ENCODE results near the gene GALT.

Gene GALT

DNA sequence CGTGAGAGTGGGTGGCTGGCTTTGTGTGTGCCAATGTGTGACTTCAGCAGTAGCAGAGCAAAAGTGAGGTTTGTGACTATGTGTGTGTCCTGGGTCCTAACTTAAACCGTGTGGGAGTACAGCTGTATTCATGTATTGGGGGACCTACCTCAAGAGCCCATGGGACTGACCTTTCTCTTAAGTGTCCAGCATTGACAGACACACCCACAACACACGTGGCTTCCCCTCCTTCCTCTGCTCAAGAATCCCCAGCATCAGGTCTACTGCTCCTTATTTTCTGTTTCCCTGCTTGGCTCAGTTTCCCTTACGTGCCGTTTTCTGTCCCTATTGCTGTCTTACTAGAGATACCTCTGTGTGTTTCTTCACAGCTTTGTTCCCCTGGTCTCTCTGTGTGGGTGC, 6.1 kb downstream of the GALT start:
- no peak for DNase-seq

DNA sequence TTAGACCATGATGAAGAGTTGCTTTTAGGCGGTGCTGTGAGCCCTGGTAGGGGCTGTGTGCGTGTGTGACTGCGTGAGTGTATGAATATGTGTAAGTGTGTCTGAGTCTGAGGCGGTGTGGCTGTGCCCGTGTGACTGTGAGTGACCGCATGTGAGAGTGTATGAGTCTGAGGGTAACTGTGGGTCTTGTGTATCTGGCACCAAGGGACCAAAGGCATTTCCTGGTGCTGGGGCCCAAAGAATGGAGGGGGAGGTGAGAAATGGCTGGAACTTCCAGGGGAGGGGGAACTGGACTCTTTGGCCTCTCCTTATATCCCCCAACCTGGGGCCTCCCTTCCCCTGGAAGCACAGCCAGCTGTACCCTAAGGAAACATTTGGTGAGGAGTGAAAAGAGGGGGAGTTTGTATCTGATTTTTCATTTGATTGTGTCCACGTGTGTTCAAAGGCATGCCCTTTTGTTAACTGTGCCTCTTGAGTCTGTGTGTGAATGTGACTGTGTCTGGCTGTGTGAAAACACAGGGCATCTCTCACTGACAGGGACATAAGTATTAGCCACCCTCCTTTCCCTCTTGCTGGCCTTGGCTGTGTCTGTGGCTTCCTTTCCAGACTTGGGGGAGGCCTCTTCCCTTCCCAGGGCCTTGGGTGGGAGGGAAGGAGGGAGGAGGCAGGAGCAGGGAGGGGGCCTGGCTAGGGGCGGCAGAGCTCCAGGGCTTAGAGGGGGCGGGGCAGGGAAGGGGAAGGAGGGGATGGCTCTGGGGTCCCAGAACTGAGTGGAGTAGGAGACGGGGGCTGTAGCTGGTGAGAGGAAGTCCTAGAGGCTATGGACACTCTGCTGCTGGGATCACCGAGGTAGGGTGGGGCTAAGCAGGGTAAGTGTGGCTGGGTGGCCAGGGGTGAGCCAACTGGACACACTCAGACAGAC, 6.9 kb downstream of the GALT start:
- DNase-seq, result peak in 1 of 2 donors; percentile 5

DNA sequence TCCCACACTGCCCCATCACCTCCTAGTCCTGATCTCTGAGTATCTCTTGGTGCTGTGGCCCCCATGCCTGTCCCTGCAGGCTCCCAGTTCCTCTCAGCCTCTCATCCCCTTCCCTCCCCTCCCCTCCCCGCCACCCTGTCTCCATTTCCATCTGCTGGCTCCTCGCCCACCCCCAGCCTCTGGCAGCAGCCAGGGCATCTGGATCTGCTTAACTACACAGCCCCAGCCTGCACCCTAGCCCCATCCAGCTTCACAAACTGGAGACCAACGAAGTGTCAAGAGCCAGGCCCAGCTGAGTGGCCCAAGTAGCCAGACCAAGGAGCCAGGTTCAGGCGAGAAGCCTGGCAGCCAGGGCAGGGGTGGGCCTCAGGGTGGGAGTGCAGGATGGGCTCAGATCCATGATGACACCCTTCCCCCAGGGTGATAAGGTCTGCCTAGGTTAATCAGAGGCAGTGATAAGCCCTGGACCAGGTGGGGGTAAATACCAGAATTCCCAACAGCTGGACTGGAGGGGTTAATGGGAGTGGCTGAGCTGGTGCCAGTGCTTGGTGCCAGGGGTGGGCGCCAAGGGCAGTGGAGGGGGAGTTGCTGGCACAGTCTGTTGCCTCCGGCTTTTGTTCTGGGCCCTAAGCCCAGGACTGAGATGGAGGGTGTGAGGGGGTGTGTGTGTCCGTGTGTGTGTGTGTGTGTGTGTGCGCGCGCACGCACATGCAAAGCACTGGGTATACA, 8.0 kb downstream of the GALT start:
- peak; percentile 61 to 70 for DNase-seq

DNA sequence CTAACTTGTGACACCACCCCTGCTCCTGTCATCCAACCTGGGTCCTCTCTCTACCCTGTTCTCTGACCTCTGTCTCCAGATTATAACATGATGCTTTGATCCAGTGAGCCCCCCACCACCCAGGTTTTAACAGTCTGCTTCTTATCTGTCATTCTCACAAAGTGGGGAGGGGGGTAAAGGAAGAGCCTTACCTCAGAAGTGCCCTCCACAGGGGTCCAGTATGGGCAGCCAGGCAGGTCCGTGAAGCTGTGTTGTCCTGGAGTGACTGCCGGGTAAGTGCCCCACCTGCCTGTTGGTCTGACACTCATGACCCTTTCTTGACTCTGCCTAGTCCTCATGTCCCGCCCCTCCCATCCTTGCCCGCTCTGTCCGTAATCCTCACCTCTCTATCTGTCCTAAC, 8.9 kb downstream of the GALT start:
- no peak for DNase-seq

DNA sequence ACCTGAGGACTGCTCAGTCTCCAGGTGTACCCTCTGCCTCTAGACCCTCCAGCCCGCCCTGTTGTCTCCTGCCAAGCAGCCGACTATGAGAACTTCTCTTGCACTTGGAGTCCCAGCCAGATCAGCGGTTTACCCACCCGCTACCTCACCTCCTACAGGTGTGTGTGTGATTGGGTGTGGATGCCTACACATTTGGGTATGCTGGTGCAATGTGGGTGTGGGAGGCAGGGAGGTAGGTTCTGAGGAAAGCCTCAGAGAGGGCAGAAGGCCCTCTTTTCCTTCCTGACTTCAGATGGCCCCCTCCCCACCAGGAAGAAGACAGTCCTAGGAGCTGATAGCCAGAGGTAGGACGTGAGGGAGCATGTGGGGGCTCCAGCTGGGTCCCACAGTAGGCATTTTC, 10.5 kb downstream of the GALT start:
- no peak for DNase-seq

DNA sequence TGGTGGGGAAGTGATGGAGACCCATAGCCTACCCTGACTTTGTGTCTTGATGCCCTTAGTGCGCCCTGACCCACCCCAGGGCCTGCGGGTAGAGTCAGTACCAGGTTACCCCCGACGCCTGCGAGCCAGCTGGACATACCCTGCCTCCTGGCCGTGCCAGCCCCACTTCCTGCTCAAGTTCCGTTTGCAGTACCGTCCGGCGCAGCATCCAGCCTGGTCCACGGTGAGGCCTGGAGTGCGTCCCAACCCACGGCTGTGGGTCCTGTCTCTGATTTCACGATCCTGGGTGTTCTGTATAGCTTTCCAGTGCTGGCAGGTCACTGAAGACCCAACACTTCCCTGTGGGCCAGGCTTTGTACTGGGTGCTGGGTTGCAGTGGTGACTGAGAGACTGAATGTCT, 12.0 kb downstream of the GALT start:
- no peak for DNase-seq

DNA sequence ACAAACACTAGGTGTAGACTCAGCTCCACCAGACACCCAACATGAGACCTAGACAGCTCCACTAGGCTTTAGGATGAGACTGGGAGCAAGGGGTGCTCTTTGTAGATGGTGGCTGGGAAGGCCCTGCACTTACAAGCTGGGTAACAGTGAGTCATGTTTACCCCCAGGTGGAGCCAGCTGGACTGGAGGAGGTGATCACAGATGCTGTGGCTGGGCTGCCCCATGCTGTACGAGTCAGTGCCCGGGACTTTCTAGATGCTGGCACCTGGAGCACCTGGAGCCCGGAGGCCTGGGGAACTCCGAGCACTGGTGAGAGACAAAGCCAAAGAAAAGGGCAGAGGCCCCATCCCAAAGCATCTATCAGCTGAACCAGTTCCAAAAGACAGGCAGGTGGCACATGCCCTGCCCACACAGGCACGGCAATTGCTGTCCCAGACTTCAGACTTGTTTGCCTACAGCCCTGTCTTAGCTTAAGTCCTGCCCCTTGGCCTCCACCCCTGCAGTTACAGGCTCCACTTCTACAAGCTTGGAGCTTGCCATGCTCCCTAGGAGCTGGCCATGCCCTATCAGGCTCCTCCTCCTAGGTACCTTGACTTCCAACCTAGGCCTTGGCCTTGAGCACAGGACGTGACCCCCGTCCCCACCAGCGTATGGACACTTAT, 13.2 kb downstream of the GALT start:
- no peak for DNase-seq

DNA sequence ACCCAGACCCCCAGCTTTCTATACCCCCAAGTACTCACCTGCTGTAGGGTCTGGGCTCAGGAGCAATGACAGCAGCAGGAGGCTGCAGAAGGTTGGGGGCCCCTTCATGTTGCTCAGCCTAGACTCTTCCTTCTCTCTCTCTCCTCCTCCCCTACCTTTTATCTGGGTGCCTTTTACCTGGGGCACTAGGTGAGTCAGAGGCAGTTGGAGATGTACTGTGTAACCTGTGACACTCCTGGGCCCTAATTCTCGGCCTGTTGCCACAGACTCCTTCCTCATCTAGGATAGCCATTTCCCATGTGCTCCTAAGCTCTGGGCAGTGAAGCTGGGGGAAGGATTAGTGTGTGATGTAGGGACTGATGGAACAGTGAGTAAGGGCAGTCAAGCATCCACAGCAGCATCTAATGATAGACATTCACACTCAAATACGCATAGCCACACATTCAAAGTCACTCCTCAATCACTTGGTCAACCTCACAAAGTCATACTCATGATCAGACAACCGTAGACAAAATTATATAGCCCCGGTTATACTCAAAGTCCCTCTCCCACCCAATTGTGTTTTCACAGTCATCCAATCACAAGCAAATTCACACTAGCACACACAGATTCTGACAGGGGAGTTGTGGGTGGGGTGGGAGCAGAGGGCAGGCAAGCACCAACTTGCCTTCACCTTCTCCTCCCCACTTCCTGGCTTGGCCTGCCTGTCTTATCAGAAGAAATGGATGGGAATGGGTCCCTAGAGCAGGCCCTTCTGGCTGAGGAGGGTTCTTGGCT, 16.2 kb downstream of the GALT start, which contains the start of gene CCL27:
Gene CCL27, minus strand, starts transcription at position 132 of the 777 bp plus-strand sequence. Its CDS starts 24 bp downstream, at position 108.
- DNase-seq, result no peak

DNA sequence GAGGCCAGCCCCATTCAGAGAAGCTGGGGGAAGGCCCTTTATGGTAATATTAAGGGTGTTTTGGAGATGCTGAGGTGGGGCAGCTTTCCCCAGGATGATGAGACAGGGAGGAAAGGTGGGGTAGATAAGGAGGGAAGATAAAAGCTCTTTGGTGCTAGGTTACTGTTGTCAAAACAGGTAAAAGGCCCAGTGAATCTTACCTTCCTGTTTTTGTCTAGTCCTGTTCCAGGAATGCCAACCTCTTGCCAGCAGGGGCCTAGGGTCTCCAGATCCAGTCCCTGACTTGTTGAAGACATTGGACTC, 16.8 kb downstream of the GALT start:
- no peak for DNase-seq

DNA sequence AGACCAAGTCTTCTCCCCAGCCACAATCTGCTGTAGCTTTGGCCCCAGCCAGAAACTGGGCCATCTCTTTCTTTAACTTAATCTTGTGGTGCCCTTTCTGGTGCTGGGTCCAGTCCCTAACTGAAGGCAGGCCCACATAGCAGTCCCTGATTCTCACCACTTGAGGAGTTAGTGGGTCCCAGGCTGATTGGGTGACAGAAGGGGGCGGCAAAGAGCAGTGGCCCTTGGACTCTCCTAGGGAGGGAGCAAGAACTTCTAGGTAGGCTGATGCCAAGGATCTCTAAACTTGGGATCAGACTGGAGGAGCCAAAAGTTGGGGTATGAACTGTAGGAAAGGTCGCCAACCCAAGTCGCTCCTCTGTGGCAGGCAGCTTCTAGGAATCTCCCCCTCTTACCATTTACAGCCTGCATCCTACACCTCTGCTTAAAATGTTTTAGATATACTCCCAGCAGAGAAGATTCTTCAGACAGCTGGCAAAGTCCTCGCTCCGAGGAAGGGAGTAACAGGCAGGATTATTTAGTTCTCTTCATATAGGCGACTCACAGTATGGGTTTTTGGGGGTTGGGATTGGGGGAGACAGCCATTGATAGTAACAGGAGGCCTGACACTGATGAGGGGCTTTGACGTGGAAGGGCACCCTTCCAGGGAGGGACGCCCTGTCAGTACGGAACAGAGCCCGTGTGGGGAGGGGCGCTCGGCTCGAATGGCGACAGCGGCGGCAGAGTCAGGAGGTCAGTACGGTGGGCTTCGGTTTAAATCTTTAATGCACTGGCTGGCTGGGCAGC, 18.0 kb downstream of the GALT start:
- DNase-seq, result peak; percentile 26 to 71

DNA sequence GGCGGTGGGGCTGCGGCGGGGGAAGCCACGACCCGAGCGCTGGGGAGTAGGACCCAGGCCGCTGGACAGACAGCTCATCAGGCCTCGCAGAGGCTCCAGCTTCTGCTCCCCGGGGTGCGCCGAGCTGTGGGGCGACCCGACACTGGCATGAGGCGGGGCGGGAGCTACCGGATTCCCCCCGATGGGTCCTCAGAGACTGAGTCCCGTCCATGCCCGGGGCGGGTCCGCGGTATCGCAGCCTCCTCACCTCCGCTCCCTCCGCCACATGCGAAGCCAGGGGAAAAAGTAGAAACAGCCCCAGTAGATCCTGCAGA, 18.5 kb downstream of the GALT start:
- DNase-seq, result no peak

DNA sequence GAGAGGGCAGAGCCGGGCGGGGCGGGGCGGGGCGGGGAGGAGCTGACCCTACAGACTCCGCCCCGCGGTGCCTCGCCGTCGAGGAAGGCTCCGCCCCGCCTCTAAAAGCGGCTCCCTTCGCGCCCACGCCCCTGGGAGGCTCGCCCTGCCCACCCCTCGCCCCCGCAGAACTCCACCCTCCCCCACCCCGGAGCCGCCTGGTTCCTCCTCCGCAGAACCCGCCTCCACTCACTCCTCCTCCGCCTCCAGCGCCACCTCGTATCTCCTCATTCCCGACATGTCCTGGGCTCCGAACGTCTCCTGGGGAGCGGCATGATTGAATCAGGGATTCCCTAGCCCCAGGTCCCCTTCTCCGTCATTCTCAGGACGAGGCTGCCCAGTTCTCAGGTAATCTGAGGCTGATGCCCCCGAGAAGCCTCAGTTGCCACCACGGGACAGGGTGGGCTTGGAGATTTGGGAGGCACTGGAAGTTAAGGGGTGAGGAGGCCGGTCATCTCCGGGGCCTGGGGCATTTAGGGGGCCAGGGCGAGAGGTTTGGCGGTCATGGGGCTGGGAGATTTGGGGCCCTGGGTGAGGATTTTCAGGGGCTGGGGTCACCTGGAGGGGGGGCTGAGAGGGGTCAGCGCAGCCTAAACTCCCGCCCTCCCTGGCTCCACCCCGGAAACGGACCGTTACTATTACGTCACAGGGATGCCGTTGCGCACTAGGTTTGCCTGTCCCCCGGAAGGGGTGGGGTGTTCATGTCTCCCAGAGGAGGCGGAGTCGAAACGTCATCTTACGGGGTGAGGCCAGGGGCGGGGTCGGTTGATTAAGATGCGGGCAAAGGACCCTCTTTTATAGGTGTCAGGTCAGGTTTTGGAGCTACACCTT, 19.1 kb downstream of the GALT start:
- peak; percentile 89 to 92 for DNase-seq

DNA sequence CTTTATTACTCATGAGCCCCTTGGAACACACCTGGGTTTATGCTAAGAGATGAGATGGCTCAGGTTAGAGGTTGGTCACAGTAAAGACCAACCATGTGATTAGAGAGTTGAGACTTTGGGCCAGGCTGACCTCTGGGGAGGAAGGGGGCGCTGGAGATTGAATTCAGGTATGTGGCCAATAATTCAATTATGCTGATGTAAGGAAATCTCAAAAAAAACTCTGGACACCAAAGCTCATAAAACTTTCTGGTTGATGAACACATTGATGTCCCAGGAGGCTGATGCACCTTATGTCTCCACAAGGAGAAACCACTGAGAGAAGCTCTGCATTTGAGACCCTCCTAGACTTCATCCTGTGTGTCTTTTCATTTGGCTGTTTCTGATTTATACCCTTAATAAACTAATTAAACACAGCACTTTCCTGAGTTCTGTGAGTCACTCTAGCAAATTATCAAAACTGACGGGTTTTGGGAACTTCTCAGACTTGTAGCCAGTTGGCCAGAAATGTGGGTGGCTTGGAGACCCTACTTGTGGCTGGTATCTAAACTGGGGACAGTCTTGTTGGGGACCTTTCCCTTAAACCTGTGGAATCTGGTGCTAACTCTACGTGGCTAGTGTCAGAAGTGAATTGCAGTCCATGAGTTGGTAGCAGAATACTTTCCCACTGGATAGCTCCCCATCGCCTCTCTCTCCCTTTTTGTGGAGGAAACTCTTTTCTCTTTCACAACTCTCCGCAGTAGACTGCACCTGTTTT, 23.5 kb downstream of the GALT start:
- DNase-seq, result no peak

DNA sequence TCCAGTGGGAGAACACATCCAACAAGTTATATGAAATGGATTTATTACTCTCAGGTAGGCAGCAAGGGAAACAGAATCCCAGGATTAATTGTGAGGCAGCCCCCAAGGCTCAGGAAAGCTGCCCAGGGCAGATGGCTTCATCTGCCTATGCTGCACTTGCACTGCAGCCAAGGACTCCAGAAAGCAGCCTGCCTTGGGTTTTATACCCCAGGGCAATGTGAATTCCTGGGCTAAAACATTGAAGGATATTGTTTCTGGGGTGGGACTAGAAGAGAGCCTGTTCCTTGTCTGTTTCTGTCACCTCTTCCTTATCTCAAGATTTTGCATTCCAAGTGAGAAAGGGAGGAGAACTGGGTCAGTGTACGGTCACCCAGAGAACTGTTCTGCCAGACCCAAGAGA, 24.8 kb downstream of the GALT start:
- DNase-seq, result no peak

DNA sequence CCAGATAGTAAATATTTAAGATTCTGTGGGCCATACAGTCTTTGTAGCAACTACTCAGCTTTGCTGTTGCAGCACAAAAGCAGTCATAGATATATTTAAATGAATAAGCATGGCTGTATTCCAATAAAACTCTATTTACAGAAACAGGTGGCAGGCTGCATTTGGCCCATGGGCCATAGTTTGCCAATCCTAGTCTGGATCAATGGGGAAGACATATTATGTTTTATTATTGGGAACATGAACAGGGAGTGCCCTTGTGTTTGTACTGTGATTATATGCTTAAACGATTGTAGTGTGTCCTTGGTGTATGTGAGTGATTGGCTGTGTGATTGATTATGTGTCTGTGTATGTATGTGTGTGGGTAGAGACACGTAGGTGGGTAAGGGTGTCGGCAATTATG, 28.0 kb downstream of the GALT start:
- no peak for DNase-seq

DNA sequence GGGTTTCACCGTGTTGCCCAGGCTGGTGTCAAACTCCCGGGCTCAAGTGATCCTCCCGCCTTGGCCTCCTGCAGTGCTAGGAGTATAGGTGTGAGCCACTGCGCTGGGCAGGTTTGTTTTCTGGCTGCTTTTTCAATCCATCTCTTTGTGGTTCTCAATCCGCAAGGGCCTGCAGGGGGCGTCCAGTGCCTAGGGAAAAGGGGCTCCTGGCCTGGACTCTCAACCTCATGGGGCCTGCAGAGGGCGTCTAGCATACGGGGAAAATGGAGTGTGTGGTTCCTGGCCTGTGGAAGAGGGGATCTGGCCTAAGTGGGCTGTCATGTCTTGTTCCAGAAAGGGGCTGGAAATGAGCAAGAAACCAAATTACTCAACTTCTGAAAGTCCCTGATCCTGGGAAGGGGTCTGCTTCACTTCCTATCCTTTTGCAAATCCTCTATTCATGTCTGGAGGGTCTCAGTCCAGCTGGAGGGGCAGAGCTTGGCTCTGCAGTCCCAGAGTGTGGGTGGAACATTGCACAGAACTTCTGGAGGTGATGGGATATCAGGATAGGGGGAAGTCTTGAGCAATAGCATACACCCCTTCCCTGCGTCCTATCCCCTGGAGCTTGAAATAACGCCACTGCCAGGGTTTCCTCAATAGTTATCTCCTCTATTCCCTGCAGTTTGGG, 28.7 kb downstream of the GALT start:
- DNase-seq, result peak; percentile 18 to 28

DNA sequence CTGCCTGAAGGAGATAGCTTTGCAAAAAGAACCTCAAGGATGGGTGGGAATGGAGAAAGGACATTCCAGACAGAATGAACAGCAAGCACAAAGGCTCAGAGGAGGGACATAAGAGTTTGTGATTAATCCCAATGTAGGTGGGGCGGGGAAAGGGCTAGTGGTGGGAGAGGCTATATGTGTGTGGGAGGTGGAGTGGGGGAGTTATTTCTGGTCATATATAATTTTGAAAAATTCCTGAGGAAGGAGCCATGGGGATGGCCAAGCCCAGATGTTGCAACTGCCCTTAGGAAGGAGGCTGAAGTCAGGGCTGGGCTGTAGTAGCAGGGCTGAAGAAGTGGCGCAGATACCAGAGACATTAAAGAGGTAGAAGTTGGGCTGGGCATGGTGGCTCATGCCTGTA, 29.4 kb downstream of the GALT start:
- no peak for DNase-seq

DNA sequence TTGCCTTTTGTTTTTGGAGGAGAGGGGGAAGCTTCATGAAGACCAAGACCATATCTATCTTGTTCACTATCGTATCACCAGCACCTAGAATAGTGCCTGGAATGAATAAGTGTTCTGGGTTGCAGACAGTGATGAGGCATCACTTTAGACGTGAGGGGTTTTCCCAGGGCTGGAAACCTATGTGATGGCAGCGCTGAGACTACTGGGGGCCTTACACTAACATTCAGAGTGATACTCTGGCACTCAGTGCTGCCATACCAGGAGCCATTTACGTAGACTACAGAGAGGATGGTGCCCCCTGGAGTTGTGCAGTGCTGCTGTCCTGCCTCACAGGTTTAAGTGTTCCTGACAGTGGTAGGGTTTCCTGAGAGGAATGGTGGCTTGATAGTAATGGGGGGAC, 37.7 kb downstream of the GALT start:
- no peak for DNase-seq

DNA sequence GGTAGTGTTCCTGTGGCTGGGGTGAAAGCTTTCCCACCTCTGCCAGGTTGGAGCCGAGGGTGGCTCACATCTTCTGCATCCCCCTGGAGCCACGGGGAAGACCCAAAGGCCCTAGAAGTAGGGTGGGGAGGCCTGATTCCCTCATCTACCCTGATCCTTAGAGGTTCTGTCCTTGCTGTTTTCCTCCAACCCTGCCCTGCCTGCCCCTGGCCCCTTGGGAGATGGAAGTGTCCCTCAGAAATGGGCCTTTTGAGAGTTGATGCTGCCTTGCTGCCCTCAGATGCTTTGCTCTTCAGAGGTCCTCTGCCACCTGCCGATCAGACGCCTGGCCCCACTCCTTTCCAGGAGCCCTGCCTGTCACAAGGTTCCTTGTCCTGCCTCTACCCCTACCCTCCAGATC, 38.3 kb downstream of the GALT start:
- DNase-seq, result no peak

DNA sequence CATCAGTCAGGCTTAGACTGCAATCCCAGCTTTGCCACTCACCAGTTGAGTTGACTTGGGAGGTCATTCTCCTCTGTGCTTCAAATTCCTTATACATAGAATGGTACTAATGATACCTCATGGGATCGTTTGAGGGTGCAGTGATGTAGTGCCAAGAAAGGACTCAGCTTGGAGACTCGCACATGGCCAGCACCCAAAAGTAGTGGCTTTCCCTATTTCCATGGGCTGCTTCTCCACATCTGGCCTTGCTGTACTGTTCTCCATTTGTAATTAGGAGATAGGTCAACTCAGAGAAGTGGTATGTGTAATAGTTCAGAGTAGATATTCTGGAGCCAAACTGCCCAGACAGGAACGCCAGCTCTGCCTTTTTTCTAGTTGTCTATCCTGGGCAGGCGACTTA, 39.1 kb downstream of the GALT start:
- no peak for DNase-seq

Data from hippocampal formation (tissue), 2 donors.